DMS 273 treated with DMSO at 0.1 percent for 48 hours (cell line): ENCODE measurements around the gene ZFP3.
"Not testable (repeated sequence)": the region's sequence is repeated elsewhere in the genome, so short reads cannot be mapped to it uniquely, and the experiment has no call there.

Source experiments
- DNase-seq: peaks from one replicate; lab custom pipeline; 2025; lab: John Stamatoyannopoulos, UW

The ZFP3 gene

DNA sequence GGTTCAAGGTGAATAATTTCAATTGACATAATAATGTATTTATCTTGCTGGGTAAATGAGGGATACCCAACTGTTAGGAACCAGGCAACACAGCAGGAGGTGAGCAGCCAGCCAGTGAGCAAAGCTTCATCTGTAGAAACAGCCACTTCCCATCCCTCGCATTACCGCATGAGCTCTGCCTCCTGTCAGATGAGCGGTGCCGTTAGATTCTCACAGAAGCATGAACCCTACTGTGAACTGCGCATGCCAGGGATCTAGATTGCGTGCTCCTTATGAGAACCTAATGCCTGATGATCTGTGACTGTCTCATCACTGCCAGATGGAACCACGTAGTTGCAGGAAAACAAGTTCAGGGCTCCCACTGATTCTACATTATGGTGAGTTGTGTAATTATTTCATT is 46.6 kb downstream of the ZFP3 start:
- not testable (repeated sequence) for DNase-seq

DNA sequence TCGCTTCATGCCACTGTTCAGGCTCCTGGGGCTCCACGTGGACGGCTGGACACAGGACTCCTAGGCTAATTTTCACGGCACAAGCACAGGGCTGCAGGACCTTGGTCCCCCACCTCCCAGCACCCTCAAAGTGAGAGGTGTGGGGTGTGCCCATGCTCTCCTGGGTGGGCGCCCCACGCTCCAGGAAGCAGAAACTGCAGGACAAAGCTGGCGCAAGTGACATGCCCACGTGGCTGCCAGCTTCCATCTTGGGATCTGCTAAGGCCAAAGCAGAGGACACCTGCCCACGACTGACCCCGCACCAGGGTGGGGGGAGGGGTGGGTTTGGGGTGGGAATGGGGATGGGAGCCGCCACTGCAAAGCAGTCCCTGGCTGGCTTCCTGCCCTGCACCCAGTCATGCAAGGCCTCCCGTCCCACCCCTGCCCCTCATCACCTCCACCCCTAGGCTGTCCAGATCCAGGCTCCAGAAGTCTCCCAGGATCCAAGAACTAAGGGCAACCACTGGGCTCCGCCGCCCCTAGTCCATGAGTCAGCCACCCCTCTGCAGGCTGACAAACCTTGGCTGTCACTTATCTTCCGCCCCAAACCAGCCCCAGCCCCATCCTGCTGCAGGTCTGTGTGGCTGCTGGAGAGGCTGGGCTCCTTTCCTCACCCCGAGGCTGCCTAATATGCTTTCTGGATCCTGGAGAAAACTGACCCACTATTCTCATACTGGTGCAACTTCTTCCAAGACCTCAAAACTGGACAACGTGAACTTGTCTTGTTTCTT is 48.6 kb downstream of the ZFP3 start:
- DNase-seq: no peak

DNA sequence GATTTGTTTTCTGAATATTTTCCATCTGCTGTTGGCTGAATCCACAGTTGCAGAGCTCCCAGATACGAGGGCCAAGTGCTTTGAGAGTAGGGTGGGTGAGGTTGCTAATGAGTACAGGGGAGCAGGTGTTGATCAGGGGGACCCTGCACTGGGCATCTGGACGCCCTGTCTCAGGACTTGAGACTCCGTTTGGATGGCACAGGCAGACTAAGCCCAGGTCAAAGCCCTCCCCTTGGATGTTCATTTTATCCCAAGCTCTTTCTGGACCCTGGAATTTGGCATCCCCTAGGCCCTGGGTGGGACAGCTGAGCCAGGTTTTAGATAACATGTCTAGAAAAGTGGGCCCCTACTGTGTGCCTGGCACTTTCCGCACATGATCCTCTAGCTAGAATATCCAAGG is 49.6 kb downstream of the ZFP3 start:
- no peak for DNase-seq

DNA sequence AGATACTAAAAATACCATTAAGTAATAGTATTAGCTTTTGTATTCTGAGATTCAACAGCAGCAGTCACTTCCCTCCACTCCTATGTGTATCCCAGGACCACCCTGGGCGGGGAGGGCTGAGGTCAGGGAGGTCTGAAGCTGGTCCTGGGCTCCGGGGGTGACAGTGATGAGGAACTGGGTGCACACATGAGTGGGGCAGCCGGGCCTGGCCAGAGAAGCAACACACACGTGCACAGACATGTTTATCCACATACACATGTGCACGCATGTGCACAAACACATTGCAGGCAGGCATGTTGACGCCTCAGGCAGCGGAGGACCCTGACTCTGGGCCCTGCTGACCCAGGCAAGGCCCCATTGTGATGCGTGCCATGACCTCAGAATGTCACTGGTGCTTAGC is 50.1 kb downstream of the ZFP3 start:
- not testable (repeated sequence) for DNase-seq

DNA sequence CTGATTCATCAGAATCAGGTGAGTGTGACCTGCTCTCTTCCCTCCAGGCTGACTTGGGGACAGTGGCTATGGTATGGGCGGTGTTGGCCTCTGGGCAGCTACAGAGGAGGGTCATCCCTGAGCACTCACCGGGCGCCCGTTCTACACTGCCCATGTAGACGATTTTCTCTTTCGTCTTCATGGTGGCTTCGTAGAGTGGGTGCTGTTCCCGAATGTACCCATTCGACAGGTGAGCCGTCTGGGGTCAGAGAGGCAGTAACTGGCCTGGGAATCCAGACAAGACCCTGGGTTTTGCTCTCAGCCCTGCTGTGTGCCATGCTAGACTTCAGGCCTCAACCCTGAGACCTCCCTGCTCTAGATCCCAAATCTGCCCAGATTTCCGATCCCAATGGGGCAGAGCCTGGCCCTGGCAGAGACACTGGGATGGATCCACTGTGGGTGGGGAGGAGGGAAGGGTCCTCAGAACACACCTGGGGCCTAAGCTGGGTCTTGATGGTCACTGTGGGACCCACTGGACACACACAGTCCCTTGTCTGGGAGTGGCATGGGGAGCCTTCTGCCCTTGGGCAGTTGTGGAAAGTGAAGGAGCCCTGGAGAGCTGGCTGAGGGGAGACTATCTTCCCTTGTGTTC is 50.8 kb downstream of the ZFP3 start:
- no peak for DNase-seq

DNA sequence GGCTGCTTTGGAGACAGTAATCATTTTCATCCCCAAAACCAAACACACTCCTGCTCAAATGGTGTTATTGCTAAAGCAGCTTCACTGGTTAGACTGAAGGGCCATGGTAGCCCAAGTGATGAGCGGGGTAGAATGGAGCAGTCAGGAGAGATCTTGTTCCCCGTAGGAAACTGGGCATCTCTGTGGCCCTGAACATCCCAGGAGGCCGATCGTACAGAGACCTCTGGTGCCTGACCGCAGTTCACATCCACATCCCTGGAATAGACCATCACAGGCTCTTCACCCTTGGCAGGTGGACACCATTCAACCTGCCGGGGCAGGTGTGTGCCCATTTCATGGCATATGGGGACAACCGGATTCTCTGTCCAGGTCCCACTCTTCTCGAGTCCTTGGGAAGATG is 51.5 kb downstream of the ZFP3 start:
- not testable (repeated sequence) for DNase-seq

DNA sequence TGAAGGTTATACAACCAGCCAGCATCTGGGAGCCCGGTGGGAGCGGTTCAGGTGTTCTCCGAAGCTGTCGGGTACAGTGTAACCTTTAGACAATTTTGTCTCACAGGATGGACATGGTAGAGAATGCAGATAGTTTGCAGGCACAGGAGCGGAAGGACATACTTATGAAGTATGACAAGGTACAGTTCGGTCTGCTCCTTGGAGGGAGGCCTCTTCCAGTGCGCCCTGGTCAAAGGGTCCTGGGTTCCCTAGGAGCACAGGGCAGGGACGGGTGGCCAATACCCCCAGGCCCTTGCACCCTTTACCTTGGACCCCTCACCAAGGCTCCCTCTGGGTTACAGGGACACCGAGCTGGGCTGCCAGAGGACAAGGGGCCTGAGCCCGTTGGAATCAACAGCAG is 52.0 kb downstream of the ZFP3 start:
- DNase-seq: not testable (repeated sequence)

DNA sequence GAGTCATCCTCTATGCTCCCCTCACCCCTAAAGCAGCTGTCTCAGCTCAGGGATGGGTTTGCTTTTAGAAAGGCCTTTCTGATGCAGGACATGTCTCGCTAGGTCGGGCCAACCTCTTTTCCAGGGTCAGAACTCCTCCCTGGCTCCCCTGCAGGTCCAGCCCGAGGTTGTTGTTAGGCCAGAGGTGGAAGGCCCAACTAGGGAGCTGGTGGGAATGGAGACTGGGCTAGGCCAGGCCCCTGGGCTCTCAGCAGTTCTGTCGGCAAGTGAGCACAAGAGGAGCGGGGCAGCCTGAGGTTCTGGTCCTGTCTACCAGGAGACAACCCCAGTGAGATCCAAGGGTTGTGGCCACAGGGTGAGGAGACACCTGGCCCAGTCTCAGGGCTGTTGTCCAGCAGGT is 52.4 kb downstream of the ZFP3 start:
- not testable (repeated sequence) for DNase-seq

DNA sequence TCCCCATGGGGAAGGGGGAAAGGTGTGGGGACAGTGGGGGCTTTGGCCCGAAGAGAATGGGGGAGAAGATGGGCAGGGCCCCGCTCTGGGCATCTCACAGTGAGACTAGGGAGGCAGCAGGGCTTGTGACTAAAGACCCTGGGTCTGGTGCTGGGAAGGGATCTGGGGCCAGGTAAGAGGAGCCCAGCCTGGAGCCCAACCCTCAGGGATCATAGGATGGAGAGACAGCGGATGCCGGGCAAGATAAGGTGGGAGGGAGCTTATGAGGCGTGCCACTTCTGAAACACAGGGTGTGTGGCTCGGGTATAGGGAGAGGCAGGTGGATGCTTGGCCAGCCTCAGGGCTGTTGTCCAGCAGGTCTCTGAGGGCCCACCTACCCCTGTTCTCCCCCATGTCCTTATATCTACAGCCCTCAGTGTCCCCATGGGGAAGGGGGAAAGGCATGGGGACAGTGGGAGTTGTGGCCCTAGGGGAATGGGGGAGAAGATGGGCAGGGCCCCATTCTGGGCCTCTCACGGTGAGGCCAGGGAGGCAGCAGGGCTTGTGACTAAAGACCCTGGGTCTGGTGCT is 53.0 kb downstream of the ZFP3 start:
- no peak for DNase-seq

DNA sequence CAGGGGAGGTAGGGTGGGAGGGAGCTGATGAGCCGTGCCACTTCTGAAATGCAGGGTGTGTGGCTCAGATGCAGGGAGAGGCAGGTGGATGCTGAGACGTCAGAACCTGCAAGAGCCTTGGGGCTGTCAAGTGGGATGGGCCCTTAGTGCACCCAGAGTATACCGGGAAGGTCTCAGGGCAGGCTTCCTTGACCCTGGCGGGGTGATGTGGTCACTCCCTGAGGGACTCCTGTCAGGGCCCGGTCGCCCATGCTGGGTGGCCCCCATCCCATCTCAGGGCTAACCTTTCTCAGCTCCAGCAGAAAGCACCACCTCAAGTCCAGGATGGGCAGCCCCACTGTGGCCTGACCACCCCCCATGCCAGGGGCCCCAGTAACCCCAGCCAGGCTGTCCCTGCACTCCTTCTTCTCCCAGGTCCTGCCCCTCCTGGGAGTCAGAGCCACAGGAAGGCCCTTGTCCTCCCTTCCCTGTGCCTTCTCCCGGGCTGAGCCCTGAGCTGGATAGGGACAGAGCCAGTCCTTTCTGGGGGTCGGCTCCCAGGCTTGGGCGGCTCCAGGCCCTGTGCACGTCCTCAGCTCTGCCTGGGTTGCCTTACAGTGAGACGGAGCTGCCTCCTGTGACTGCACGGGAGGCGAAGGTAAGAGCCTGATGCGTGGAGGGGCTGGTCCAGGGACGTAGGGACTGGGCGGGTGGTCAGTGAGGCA is 53.7 kb downstream of the ZFP3 start:
- DNase-seq: not testable (repeated sequence)

DNA sequence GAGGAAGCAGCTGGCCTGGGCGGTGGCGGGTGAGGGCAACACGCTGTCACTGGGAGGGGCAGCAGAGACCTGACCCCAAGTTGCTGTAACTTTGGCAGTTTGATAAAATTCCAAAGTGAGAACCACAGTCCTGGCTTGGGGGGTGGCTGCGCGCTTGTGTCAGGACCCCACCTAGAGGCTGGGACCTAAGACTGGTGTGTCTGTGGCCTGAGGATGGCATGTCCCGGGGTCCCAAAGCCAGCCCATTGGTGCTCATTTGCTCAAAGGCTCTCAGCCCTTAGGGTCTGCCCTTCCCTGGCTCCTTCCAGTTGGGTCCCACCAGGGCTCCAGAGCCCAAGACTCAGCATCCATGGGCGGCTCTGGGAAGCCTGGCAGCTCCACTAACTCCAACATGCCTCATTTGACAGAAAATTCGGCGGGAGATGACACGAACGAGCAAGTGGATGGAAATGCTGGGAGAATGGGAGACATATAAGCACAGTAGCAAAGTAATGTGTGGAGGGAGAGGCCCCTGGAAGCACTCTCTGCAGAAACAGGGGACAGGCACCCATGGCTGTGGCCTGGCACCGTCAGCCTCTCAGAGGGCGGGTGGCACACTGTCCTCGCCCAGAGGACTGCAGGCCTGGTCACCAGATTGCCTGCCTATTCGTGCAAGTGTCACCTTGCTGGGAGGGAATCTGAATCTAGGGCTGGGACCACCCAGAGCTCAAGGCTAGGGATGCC is 54.4 kb downstream of the ZFP3 start:
- not testable (repeated sequence) for DNase-seq

DNA sequence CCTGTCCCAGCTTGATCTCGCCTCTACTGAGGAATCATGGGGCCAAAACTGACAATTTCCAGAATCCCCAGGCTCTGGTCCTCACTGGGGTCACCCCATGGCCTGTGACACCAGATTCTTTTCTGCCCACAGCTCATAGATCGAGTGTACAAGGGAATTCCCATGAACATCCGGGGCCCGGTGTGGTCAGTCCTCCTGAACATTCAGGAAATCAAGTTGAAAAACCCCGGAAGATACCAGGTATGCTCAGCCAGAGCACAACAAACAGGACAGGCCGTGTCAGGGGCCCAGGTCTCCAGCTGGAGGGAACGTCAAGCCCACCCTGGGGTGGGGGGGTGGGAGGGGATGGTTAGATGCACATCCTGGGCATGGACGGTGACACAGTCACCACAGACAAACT is 55.0 kb downstream of the ZFP3 start:
- DNase-seq: no peak

DNA sequence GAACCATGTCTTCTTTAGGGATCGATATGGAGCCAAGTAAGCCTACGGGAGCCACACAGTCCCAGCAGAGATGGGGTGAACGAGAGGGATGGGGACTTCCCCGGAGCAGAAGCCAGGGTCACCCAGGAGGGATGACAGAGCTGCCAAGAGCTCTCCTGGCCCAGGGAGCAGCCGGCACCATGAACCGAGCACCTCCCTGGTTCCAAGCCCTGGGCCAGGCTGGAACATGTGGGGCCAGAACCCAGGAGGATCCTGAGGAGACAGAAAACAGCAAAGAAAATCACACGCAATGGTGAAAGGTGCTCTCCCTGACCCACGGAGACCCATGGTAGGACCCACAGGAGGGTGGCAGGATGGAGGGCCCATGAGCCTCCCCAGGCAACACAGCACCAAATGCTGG is 55.7 kb downstream of the ZFP3 start:
- DNase-seq: not testable (repeated sequence)

DNA sequence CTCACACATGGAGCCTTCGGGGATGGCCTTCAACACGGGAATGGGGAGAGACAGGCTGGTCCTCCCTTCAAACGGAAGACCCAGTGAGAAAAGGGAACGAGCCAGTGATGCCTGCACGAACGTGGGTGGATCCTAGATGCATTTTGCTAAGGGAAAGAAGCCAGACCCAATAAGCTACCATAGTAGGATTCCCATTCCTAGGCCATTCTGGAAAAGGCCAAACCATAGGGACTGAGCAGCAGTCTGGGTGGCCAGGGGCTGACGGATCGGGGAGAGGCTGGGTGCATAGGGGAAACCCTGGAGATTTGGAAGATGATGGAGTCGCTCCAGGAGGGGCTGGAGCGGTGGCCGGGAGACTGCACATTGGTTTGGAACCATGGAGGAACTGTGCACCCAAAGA is 56.3 kb downstream of the ZFP3 start:
- not testable (repeated sequence) for DNase-seq

DNA sequence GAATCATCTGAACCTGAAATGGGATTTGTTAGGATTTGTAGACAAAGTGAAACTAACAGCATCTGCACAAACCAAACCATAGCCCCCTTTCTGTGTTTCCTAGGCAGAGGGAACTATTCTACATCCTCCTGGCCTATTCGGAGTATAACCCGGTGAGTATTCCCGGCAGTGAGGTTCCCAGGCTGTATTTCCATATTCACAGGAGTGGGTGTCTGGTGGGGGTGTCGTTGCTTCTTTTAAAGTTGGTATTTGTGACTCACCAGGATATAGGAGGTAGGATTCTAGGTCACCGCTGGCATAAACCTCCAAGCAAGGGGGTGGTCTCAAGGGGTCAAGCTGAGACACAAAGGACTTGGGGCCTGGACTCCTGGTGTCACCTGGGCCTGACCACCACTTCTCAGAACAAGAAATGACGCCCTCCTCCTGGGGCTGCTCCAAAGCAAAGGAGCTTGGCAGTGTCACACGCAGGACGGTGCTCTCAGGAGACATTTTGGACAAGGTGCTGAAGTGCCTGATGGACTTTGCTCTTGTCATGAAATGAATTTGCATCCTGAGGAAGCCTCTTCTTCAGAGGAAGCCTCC is 57.0 kb downstream of the ZFP3 start:
- not testable (repeated sequence) for DNase-seq

DNA sequence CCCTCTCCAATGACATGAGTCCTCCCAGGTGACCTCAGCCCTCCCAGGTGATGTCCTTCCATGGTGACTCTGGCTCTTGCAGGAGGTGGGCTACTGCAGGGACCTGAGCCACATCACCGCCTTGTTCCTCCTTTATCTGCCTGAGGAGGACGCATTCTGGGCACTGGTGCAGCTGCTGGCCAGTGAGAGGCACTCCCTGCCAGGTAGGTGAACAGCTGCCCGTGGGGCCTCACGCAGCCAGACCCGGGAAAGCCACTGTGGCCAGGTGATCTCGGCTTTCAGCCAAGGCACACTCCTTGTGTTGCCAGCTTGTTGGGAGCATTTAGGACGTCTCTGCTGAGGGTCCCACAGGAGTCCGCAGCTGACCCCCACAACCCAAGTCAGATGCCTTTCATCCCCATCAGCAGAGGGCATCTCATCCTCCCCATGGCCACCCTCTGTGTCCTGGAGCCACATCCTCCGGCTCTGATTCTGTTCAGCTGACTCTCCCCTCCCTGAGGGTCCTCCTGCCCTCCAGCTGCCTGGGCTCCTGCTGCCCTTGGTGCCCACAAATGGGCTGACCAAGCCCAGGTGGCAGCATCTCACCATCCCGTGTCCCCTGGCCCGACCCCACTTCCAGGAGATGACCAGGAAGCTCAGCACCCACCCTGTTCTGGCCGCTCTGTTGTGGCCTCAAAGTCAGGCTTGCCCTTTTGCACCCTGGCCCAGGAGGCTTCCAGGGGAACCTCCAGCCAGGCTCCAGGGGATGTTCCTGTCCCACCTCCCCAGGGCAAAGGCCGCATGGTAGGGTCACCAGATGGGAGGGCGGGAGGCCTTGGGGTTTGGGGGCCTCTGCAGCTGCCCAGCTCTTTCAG is 57.7 kb downstream of the ZFP3 start:
- no peak for DNase-seq

DNA sequence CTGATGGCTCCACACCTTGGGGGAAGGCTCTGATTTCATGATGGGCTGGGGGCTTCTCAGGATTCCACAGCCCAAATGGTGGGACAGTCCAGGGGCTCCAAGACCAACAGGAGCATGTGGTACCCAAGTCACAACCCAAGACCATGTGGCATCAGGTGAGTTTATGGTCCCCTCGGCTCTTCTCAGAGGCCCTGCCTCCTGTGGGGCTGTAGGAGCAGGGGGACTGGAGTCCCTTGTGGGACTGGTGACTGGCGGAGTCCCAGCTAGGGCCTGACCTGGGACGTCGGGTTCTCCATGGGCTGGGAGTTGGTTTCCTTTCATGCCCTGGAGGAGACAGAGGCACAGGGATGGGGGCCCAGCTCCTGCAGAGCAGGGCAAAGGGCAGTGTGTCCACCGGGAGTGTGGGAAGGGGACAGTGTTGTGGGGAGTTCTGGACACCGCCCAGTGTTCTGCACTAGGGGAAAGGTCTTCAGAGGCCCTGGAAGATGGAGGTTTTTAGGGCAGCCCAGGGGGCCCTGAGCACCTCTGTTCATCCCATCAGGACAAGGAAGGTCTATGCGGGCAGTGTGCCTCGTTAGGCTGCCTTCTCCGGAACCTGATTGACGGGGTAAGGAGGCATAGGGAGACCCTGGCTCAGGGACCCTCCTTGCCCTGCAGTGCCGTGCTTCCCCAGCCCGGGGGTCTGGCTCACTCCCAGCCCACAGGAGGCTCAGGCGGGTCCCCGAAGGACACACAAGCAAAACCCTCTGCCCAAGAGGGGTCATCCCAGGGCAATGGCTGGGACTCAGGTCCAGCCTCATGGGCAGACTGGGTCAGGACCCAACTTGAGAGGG is 58.5 kb downstream of the ZFP3 start:
- DNase-seq: not testable (repeated sequence)

DNA sequence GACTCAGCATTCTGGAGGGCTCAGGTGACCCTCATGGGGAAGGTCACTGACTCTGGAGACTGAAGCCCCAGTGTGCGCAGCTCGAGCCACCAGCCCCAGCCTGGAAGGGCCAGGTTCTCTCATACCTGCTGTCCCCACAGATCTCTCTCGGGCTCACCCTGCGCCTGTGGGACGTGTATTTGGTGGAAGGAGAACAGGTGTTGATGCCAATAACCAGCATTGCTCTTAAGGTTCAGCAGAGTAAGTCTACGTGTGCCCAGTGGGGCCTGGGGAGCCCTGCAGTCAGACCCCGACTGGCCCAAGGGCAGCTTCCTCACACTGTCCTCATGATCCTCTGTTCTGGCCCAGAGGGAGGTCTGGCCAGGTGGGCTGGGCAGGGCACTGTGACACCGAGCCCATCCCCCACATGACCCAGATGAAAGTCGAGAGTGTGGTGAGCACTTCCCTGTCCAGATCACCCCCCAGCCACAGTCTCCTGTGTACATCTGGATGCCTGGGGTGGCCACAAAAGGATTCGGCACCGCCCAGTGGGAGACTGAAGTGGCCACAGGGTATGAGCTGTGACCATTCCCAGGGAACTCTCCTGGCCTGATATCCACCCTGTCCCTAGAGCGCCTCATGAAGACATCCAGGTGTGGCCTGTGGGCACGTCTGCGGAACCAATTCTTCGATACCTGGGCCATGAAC is 59.4 kb downstream of the ZFP3 start:
- not testable (repeated sequence) for DNase-seq

DNA sequence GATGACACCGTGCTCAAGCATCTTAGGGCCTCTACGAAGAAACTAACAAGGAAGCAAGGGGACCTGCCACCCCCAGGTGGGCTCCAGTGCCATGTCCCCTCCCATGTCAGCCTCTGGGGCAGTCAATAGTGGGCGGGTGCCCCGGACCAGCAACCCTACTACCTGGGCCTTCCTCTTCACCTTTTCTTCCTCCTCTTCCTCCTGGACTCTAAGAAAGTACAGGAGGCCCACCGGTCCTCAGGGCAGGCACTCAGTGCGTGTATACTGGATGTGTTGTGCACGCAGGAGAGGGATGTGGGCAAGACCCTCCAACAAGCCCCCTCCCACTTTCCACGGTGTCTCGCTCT is 59.9 kb downstream of the ZFP3 start:
- DNase-seq: not testable (repeated sequence)
